K562 (cell line): Measurements from ENCODE around the gene RNF144A. TPM values are rescaled to one million over a fixed set of nuclear protein-coding genes. Genes with fewer than 3 reads are reported as not detected.

Experiments used
- AFF4 ChIP-seq: sonication (generic); formaldehyde crosslinking; IDR thresholded peaks from 2 replicates; pipeline ENCODE4 v1.8.0; 2023; ENCODE audit warnings: mild to moderate bottlenecking, missing genetic modification reagents
- ETS1 ChIP-seq: conservative IDR thresholded peaks from 2 replicates; pipeline ENCODE4 v1.6.1; 2011; ENCODE audit warnings: low read depth, mild to moderate bottlenecking, low read length; ENCODE audit not compliant: control insufficient read depth
- MAFF ChIP-seq: IDR thresholded peaks from 2 replicates; pipeline ENCODE4 v1.6.1; 2012; ENCODE audit warnings: low read length, improper control_type of control experiment
- PML ChIP-seq: IDR thresholded peaks from 2 replicates; pipeline ENCODE4 v1.6.1; 2012; ENCODE audit warnings: low read length, inconsistent platforms
- RBM15 ChIP-seq: fragments of 200-400 bp; formaldehyde crosslinking; IDR thresholded peaks from 2 replicates; pipeline ENCODE4 v1.6.1; 2018; ENCODE audit warnings: mild to moderate bottlenecking, low read length, moderate library complexity; ENCODE audit not compliant: insufficient read depth
- RUNX1 ChIP-seq: sonication (generic); IDR thresholded peaks from 2 replicates; pipeline ENCODE4 v1.6.1; 2016; ENCODE audit warnings: antibody characterized with exemption, low read depth
- SMC3 ChIP-seq: conservative IDR thresholded peaks from 2 replicates; pipeline ENCODE4 v1.6.1; 2011; ENCODE audit warnings: low read depth, low read length, improper control_type of control experiment; ENCODE audit not compliant: insufficient read depth
- TCFL5 ChIP-seq: fragments of 250-450 bp; sonication (Bioruptor Pico); conservative IDR thresholded peaks from 2 replicates; pipeline ENCODE4 v1.6.1; 2021; ENCODE audit warnings: mild to moderate bottlenecking, moderate library complexity, matching md5 sums
- UBTF ChIP-seq, 2 experiments: IDR thresholded peaks; 2 replicates each; pipeline ENCODE4 v1.6.1; 2012; ENCODE audit warnings: improper control_type of control experiment in 2 of 2, low read depth in 2 of 2, low read length in 2 of 2, borderline replicate concordance in 1 of 2
- ZNF384 ChIP-seq: IDR thresholded peaks from 2 replicates; pipeline ENCODE4 v1.6.1; 2012; ENCODE audit warnings: low read depth, low read length, improper control_type of control experiment
- polyA plus RNA-seq, 8 experiments: library from polyadenylated mRNA; depleted of rRNA in 4 of 8; stranded (reverse) in 5 of 8; unstranded in 3 of 8; fragments of >200 nt; fragmentation: Nextera tagmentation in 2 of 8; fragmentation: Illumina TruSeq in 1 of 8; extraction: Ambion mirVana in 2 of 8; extraction: Trizol in 1 of 8; gene quantifications; 2 replicates each; pipeline versions ENCODE4 v1.2.1 to v1.2.3, GENCODE V29; 2011 to 2014; ENCODE audit warnings: inconsistent platforms in 1 of 8, missing spikeins in 1 of 8
- total RNA-seq, 7 experiments: library from RNA; depleted of rRNA in 6 of 7; stranded (reverse); fragments of >200 nt in 6 of 7; fragmentation: Illumina TruSeq in 2 of 7; extraction: Trizol in 2 of 7; gene quantifications; 2 replicates each; pipeline versions ENCODE4 v1.2.1 to v1.2.3, GENCODE V29; 2011 to 2021; ENCODE audit warnings: low replicate concordance in 1 of 7

RNF144A gene
- total and polyA plus RNA-seq, 9 of the 15 experiments (the other 6 are each of a cell fraction or from before 2014, with no cell fraction given): 0.96 to 11.3 (median 6.2) TPM

GRCh38 chr2:7020939-7021470, 103.8 kb downstream of the RNF144A start (continued):
- TF ChIP-seq AFF4 (CRISPR knock-in tag): no peak
- TF ChIP-seq RUNX1: no peak
- no peak for TF ChIP-seq PML
- TF ChIP-seq ZNF384: no peak
- TF ChIP-seq SMC3: no peak
- TF ChIP-seq UBTF (IDR thresholded peaks at IDR 0.05; ENCODE audit: borderline replicate concordance in 1 of 2, low read depth in 2 of 2, low read length in 2 of 2): no peak
- no peak for TF ChIP-seq MAFF
- no peak for TF ChIP-seq TCFL5 (CRISPR knock-in tag)
- TF ChIP-seq ETS1: no peak
- TF ChIP-seq RBM15: no peak
